C4-2B (cell line): ENCODE measurements around the gene SERPINB11.
"Not testable (repeated sequence)": the region's sequence is repeated elsewhere in the genome, so short reads cannot be mapped to it uniquely, and the experiment has no call there.

Experiments used
- CTCF ChIP-seq: fragments of 450-650 bp; conservative IDR thresholded peaks from 2 replicates; pipeline ENCODE4 v1.5.1; 2017; ENCODE audit warnings: mild to moderate bottlenecking
- ZFX ChIP-seq: fragments of 450-650 bp; IDR thresholded peaks from 2 replicates; pipeline ENCODE4 v1.6.1; 2017

DNA sequence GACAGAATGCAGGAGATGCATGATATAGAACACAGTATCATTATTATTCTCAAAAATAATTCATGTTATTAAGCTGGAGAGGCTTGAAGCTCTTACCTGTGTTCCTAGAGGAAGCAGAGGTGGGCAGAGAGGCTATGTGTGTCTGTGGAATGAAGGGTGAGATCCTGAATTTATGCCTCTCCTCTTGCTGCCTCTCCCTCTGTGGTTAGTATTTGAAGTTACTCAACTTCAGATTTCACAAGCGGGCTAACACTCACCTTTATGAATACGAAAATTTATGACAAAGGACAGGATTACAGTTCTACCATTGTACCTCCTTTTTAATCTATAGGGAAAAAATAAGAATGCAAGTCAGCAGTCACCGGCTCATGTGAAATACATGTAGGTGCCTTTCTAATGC lies 41.0 kb upstream of the SERPINB11 start, which contains the start of gene SERPINB3:
- TF ChIP-seq CTCF, ZFX: not testable (repeated sequence)
